ENCODE results near the gene EPHA1.

Gene EPHA1

GRCh38 chr7:143373255-143373794 is 35.3 kb downstream of the EPHA1 start:
- DNase-seq (ENCODE audit: low read depth, low spot score) = no peak
- H3K4me3 ChIP-seq (ENCODE audit: low read depth, low read length) = no peak overlapping the region
- in situ Hi-C loops (cut with HindIII; ENCODE audit: low sequenced_read_pairs) = no loop called here
- peak; percentile 21 for TF ChIP-seq CTCF (IDR thresholded peaks at IDR 0.05; ENCODE audit: low read depth, low read length)

- in situ Hi-C loops (cut with HindIII; ENCODE audit: low sequenced_read_pairs) = no loop called here
- H3K4me3 ChIP-seq (ENCODE audit: low read depth, low read length) = no peak overlapping the region
- TF ChIP-seq CTCF (IDR thresholded peaks at IDR 0.05; ENCODE audit: low read depth, low read length) = no peak
- DNase-seq (ENCODE audit: low read depth, low spot score) = no peak
These were observed 36.6 kb downstream of the EPHA1 start for GRCh38 chr7:143372070-143372469.

GRCh38 chr7:143369678-143370651 is 38.7 kb downstream of the EPHA1 start:
- H3K4me3 ChIP-seq (ENCODE audit: low read depth, low read length) = no peak overlapping the region
- TF ChIP-seq CTCF (IDR thresholded peaks at IDR 0.05; ENCODE audit: low read depth, low read length) = no peak
- DNase-seq (ENCODE audit: low read depth, low spot score) = no peak
- in situ Hi-C loops (cut with HindIII; ENCODE audit: low sequenced_read_pairs) = no loop called here

- no peak overlapping the region for H3K4me3 ChIP-seq (ENCODE audit: low read depth, low read length)
- TF ChIP-seq CTCF (IDR thresholded peaks at IDR 0.05; ENCODE audit: low read depth, low read length) = no peak
- in situ Hi-C loops (cut with HindIII; ENCODE audit: low sequenced_read_pairs) = no loop called here
- no peak for DNase-seq (ENCODE audit: low read depth, low spot score)
These were observed 40.3 kb downstream of the EPHA1 start for GRCh38 chr7:143368387-143368786.

- H3K4me3 ChIP-seq (ENCODE audit: low read depth, low read length) = no peak overlapping the region
- no peak for DNase-seq (ENCODE audit: low read depth, low spot score)
- in situ Hi-C loops (cut with HindIII; ENCODE audit: low sequenced_read_pairs) = no loop called here
- no peak for TF ChIP-seq CTCF (IDR thresholded peaks at IDR 0.05; ENCODE audit: low read depth, low read length)
These were observed 40.7 kb downstream of the EPHA1 start for GRCh38 chr7:143367972-143368371.

- in situ Hi-C loops (cut with HindIII; ENCODE audit: low sequenced_read_pairs) = no loop called here
- peak overlapping the region; percentile 12 for H3K4me3 ChIP-seq (ENCODE audit: low read depth, low read length)
- no peak for DNase-seq (ENCODE audit: low read depth, low spot score)
- TF ChIP-seq CTCF (IDR thresholded peaks at IDR 0.05; ENCODE audit: low read depth, low read length) = no peak
These were observed 45.4 kb downstream of the EPHA1 start for GRCh38 chr7:143363016-143363937.
